Tibial nerve (tissue), 4 donors: Measurements from ENCODE around the gene NAXD. TPM values are rescaled to one million over a fixed set of nuclear protein-coding genes. Genes with fewer than 3 reads are reported as not detected.
A peak's percentile ranks its signal among the peaks of the same experiment; 100 is the strongest.
"Not testable (repeated sequence)": the region's sequence is repeated elsewhere in the genome, so short reads cannot be mapped to it uniquely, and the experiment has no call there.

Source experiments
- DNase-seq, 2 donors: peaks; one replicate each; pipeline ENCODE4 v3.0.0-alpha.2; 2019; ENCODE audit warnings: low spot score in 2 of 2
- H3K27ac ChIP-seq, 4 donors: fragments of 200-600 bp; sonication (generic) in 3 of 4; one replicate each; pipeline ENCODE4 v1.5.1; 2017 to 2019; ENCODE audit warnings: mild to moderate bottlenecking in 1 of 4
- H3K27me3 ChIP-seq, 2 donors: fragments of 200-600 bp; sonication (generic) in 1 of 2; one replicate each; pipeline versions ENCODE4 v1.5.1 to v1.6.0; 2017 to 2019
- H3K36me3 ChIP-seq, 3 donors: fragments of 200-600 bp; sonication (generic); one replicate each; pipeline ENCODE4 v1.5.1; 2018 to 2019
- H3K4me1 ChIP-seq, 4 donors: fragments of 200-600 bp; sonication (generic) in 3 of 4; one replicate each; pipeline ENCODE4 v1.5.1; 2017 to 2019
- H3K4me3 ChIP-seq, 4 donors: fragments of 200-600 bp; sonication (generic) in 3 of 4; one replicate each; pipeline ENCODE4 v1.5.1; 2017 to 2019; ENCODE audit warnings: mild to moderate bottlenecking in 1 of 4, moderate library complexity in 1 of 4
- H3K9me3 ChIP-seq, 4 donors: fragments of 200-600 bp; sonication (generic) in 3 of 4; one replicate each; pipeline ENCODE4 v1.5.1; 2017 to 2019
- CTCF ChIP-seq, 5 experiments: fragments of 200-600 bp in 3 of 5; fragments of 450-650 bp in 2 of 5; sonication (generic) in 3 of 5; IDR thresholded peaks; one replicate each; pipeline ENCODE4 v1.5.1; 2016 to 2019; ENCODE audit warnings: antibody characterized with exemption in 5 of 5, mild to moderate bottlenecking in 3 of 5, moderate library complexity in 2 of 5
- EP300 ChIP-seq, 2 donors: sonication (generic); formaldehyde crosslinking; IDR thresholded peaks; one replicate each; pipeline ENCODE4 v1.6.1; 2017; ENCODE audit warnings: antibody characterized with exemption in 2 of 2, mild to moderate bottlenecking in 1 of 2
- POLR2A ChIP-seq, 2 donors: fragments of 450-650 bp; IDR thresholded peaks; one replicate each; pipeline ENCODE4 v1.6.1; 2017; ENCODE audit warnings: antibody characterized with exemption in 2 of 2, mild to moderate bottlenecking in 2 of 2, moderate library complexity in 2 of 2
- WGBS, 2 donors: methylation state at CpG; one replicate each; pipeline ENCODE4 v1.1.5; 2018; 5-methylcytosine and 5-hydroxymethylcytosine counted together
- total RNA-seq, 4 donors: library from RNA; depleted of rRNA; stranded (reverse); fragments of >200 nt; gene quantifications; one replicate each; pipeline ENCODE4 v1.1.0, GENCODE V29; 2016

The NAXD gene
- total RNA-seq: 10 to 100 TPM; 27.6 to 45.7 (median 38.5) TPM

- TF ChIP-seq EP300 (IDR thresholded peaks at IDR 0.05): peak; percentile 77 to 89
- TF ChIP-seq POLR2A (IDR thresholded peaks at IDR 0.05): peak in 1 of 2 donors; percentile 63
- TF ChIP-seq CTCF (IDR thresholded peaks at IDR 0.05): peak in 2 of 5 experiments; percentile 4 to 47
- 1% methylated on average over 50 to 71 of the region's 95 CpGs for WGBS, 2 donors
- H3K36me3 ChIP-seq: no peaks in the 10 kb centered on the region
Measured at GRCh38 chr13:110615322-110616102, at the start of gene NAXD. Gene NAXD (plus strand): TSS chr13:110615545. CDS start chr13:110615602, 57 bp downstream.

GRCh38 chr13:110566171-110566570, 49.2 kb upstream of the NAXD start:
- H3K27ac ChIP-seq: no peak overlapping the region
- H3K36me3 ChIP-seq: peaks cover 0 to 6% (median 0%) of the 10 kb centered on the region in 3 donors
- peaks cover 0 to 17% (median 3%) of the 10 kb centered on the region in 4 donors for H3K4me1 ChIP-seq
- WGBS, 2 donors: 87 to 88% methylated on average over 9 of the region's 9 CpGs
- DNase-seq: no peak
- H3K9me3 ChIP-seq: no peaks in the 10 kb centered on the region
- no peak overlapping the region for H3K4me3 ChIP-seq
- no peaks in the 10 kb centered on the region for H3K27me3 ChIP-seq
- TF ChIP-seq CTCF (IDR thresholded peaks at IDR 0.05) (no peak), POLR2A (IDR thresholded peaks at IDR 0.05) (no peak), EP300 (IDR thresholded peaks at IDR 0.05) (no peak)

More at GRCh38 chr13:110615322-110616102, at the start of gene NAXD:
- no peaks in the 10 kb centered on the region for H3K9me3 ChIP-seq
- peak within 1 kb of the TSS; percentile 71 to 94 (median 88) for H3K4me3 ChIP-seq
- peak within 1 kb of the TSS; percentile 77 to 92 (median 86) for H3K27ac ChIP-seq
- peak; percentile 76 to 84 for DNase-seq
- H3K4me1 ChIP-seq: peaks cover 0 to 42% (median 22%) of the 10 kb centered on the region in 4 donors
- peaks cover 0 to 8% of the 10 kb centered on the region in 2 donors for H3K27me3 ChIP-seq

- H3K4me1 ChIP-seq: peaks cover 0 to 3% (median 0%) of the 10 kb centered on the region in 4 donors
- WGBS, 2 donors: 67 to 82% methylated on average over 3 of the region's 3 CpGs
- peaks cover 0 to 6% of the 10 kb centered on the region in 2 donors for H3K27me3 ChIP-seq
- H3K9me3 ChIP-seq: no peaks in the 10 kb centered on the region
- H3K36me3 ChIP-seq: peaks cover 0 to 6% (median 0%) of the 10 kb centered on the region in 3 donors
- no peak for DNase-seq
- TF ChIP-seq POLR2A (IDR thresholded peaks at IDR 0.05) (no peak), EP300 (IDR thresholded peaks at IDR 0.05) (no peak), CTCF (IDR thresholded peaks at IDR 0.05) (no peak)
- H3K27ac ChIP-seq: no peak overlapping the region
- H3K4me3 ChIP-seq: no peak overlapping the region
Measured at GRCh38 chr13:110568612-110569011, 46.7 kb upstream of the NAXD start.

- H3K27ac ChIP-seq, H3K9me3 ChIP-seq, H3K4me1 ChIP-seq, DNase-seq, H3K4me3 ChIP-seq, H3K36me3 ChIP-seq: not testable (repeated sequence)
- peaks cover 0 to 12% of the 10 kb centered on the region in 2 donors for H3K27me3 ChIP-seq
- 64 to 87% methylated on average over 7 of the region's 7 CpGs for WGBS, 2 donors
Measured at GRCh38 chr13:110569962-110570361, 45.4 kb upstream of the NAXD start.

GRCh38 chr13:110570886-110571285, 44.5 kb upstream of the NAXD start:
- 84 to 85% methylated on average over 10 of the region's 10 CpGs for WGBS, 2 donors
- DNase-seq: no peak
- no peak for TF ChIP-seq EP300 (IDR thresholded peaks at IDR 0.05)
- no peak for TF ChIP-seq CTCF (IDR thresholded peaks at IDR 0.05)
- TF ChIP-seq POLR2A (IDR thresholded peaks at IDR 0.05): no peak
- no peak overlapping the region for H3K4me3 ChIP-seq
- H3K27me3 ChIP-seq: peaks cover 0 to 12% of the 10 kb centered on the region in 2 donors
- no peak overlapping the region for H3K27ac ChIP-seq
- H3K36me3 ChIP-seq: no peaks in the 10 kb centered on the region
- peaks cover 0 to 10% (median 5%) of the 10 kb centered on the region in 4 donors for H3K4me1 ChIP-seq
- H3K9me3 ChIP-seq: no peaks in the 10 kb centered on the region
